Hepatocyte (in vitro differentiated cells): Measurements from ENCODE around the gene MYNN.

ENCODE experiments used
- EZH2 ChIP-seq: fragments of 200-600 bp; sonication (generic); IDR thresholded peaks from 2 replicates; pipeline ENCODE4 v1.6.1; 2016; ENCODE audit warnings: antibody characterized with exemption, mild to moderate bottlenecking, borderline replicate concordance
- TF ChIP-seq, protein P1 (sequence below): fragments of 200-600 bp; sonication (generic); IDR thresholded peaks from 2 replicates; pipeline ENCODE4 v1.5.1; 2016; ENCODE audit warnings: antibody characterized with exemption, mild to moderate bottlenecking; ENCODE audit not compliant: poor library complexity

DNA sequence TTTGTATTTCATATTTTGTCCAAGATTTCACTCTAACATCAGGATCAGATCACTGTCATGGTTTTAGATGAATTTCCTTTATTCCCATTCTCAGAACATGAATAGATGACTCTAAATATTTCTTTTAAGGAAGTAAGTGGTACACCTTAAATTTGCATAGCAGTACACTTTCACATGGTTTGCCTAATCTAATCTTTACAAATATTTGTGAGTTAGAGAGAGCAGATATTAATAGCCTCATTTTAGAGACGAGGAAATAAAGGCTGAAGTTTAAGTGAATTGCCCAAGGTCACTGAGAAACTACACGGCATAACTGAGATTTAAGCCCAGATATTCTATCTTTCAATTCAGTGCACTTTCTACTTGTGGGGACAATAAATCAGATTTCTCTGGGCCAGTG, 22.5 kb upstream of the MYNN start:
- TF ChIP-seq EZH2: no peak
- TF ChIP-seq, protein P1, sequence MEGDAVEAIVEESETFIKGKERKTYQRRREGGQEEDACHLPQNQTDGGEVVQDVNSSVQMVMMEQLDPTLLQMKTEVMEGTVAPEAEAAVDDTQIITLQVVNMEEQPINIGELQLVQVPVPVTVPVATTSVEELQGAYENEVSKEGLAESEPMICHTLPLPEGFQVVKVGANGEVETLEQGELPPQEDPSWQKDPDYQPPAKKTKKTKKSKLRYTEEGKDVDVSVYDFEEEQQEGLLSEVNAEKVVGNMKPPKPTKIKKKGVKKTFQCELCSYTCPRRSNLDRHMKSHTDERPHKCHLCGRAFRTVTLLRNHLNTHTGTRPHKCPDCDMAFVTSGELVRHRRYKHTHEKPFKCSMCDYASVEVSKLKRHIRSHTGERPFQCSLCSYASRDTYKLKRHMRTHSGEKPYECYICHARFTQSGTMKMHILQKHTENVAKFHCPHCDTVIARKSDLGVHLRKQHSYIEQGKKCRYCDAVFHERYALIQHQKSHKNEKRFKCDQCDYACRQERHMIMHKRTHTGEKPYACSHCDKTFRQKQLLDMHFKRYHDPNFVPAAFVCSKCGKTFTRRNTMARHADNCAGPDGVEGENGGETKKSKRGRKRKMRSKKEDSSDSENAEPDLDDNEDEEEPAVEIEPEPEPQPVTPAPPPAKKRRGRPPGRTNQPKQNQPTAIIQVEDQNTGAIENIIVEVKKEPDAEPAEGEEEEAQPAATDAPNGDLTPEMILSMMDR: no peak
